NT2/D1 (cell line): Measurements from ENCODE around the gene CLSTN2.

Experiments
- DNase-seq: peaks from one replicate; pipeline ENCODE4 v3.0.0-alpha.2; 2011; ENCODE audit warnings: low read depth, low spot score
- H3K27me3 ChIP-seq: 2 replicates; pipeline ENCODE4 v1.6.0; 2011; ENCODE audit warnings: mild to moderate bottlenecking; ENCODE audit not compliant: insufficient read length, insufficient read depth
- H3K36me3 ChIP-seq: 2 replicates; pipeline ENCODE4 v1.6.1; 2011; ENCODE audit warnings: mild to moderate bottlenecking, low read length, mixed read lengths; ENCODE audit not compliant: insufficient read depth, insufficient read length
- H3K4me1 ChIP-seq: 2 replicates; pipeline ENCODE4 v1.5.1; 2011; ENCODE audit not compliant: insufficient read depth, insufficient read length
- H3K4me3 ChIP-seq: 2 replicates; pipeline ENCODE4 v1.5.1; 2011; ENCODE audit warnings: low read depth; ENCODE audit not compliant: insufficient read length
- H3K9ac ChIP-seq: 2 replicates; pipeline ENCODE4 v1.6.0; 2011; ENCODE audit warnings: low read depth; ENCODE audit not compliant: insufficient read length
- H3K9me3 ChIP-seq: 2 replicates; pipeline ENCODE4 v1.5.1; 2011; ENCODE audit warnings: mild to moderate bottlenecking, low read length; ENCODE audit not compliant: insufficient read depth
- SUZ12 ChIP-seq: IDR thresholded peaks from 2 replicates; pipeline ENCODE4 v1.6.1; 2011; ENCODE audit not compliant: insufficient read length, insufficient read depth; ENCODE audit errors: extremely low read depth
- YY1 ChIP-seq: IDR thresholded peaks from 2 replicates; pipeline ENCODE4 v1.6.1; 2011; ENCODE audit not compliant: insufficient read length, insufficient read depth
- ZNF274 ChIP-seq: IDR thresholded peaks from 2 replicates; pipeline ENCODE4 v1.6.1; 2011; ENCODE audit warnings: mild to moderate bottlenecking, low read depth, low read length

CLSTN2 gene

DNA sequence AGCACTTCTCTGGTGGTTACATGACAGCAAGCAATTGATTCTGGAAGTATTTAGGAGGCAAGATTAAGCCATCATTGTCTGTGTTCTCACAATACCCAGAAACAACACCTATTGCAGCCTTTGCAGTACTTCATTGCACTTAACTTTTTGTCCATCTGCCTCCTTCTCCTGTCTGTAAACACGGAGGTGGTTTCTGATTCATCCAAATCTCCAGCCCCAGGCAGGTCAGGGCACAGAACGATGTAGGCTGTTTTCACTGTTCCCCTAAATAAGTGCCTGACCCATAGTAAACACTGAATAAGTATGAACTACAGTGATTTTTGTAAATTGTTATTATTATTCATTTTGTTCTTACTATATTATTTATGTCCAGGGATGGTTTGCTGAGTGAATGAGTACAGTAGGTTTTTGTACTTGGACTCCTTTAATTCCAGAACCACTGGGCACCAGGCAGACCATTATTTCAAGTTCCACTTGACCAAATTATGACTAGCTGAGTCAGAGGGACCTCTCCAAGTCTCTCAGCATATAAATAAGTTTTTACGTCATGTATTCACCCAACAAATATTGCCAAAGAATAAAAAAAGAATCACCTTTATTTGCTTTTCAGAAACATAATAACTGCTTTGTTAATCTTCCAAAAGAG, 459.6 kb downstream of the CLSTN2 start:
- no peak for DNase-seq
- H3K9ac ChIP-seq, result no peak overlapping the region
- TF ChIP-seq YY1, result no peak
- no peak for TF ChIP-seq SUZ12
- no peak for TF ChIP-seq ZNF274
- H3K4me3 ChIP-seq, result no peak overlapping the region
- no peaks in the 10 kb centered on the region for H3K36me3 ChIP-seq
- H3K4me1 ChIP-seq, result no peaks in the 10 kb centered on the region
- H3K27me3 ChIP-seq, result no peaks in the 10 kb centered on the region
- no peaks in the 10 kb centered on the region for H3K9me3 ChIP-seq

- no peak overlapping the region for H3K4me3 ChIP-seq
- H3K9ac ChIP-seq, result no peak overlapping the region
- no peaks in the 10 kb centered on the region for H3K4me1 ChIP-seq
- H3K36me3 ChIP-seq, result no peaks in the 10 kb centered on the region
- DNase-seq, result no peak
- H3K27me3 ChIP-seq, result no peaks in the 10 kb centered on the region
- no peaks in the 10 kb centered on the region for H3K9me3 ChIP-seq
- TF ChIP-seq SUZ12 (no peak), YY1 (no peak), ZNF274 (no peak)
Measured at GRCh38 chr3:140395134-140396075, 460.4 kb downstream of the CLSTN2 start.

DNA sequence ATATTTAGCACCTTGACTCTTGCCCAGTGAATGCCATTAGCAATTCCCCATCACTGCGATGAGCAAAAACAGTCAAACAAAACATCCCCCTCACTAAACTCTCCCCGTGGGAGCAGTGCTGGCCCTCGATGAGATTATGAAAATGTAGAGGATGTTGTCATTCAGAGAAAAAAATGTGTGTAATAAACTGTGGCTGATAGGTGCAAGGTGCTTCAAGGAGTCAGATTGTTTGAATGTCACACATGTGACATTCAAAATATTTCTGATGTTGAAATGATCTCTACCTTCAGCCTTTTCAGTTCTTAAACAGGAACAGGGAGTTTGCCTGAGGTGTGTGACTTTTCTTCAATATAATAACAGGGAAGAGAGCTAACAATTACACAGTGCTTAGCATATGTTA, 461.1 kb downstream of the CLSTN2 start:
- Histone ChIP-seq H3K27me3 (no peaks in the 10 kb centered on the region), H3K36me3 (no peaks in the 10 kb centered on the region)

GRCh38 chr3:140397847-140398246, 462.9 kb downstream of the CLSTN2 start:
- H3K9me3 ChIP-seq, result no peaks in the 10 kb centered on the region
- no peak overlapping the region for H3K4me3 ChIP-seq
- no peaks in the 10 kb centered on the region for H3K27me3 ChIP-seq
- H3K36me3 ChIP-seq, result no peaks in the 10 kb centered on the region
- no peak for DNase-seq
- H3K4me1 ChIP-seq, result no peaks in the 10 kb centered on the region
- H3K9ac ChIP-seq, result no peak overlapping the region
- no peak for TF ChIP-seq ZNF274
- TF ChIP-seq YY1, result no peak
- no peak for TF ChIP-seq SUZ12

More for the DNA sequence above, 461.1 kb downstream of the CLSTN2 start:
- Histone ChIP-seq H3K9ac (no peak overlapping the region), H3K9me3 (no peaks in the 10 kb centered on the region), H3K4me3 (no peak overlapping the region), H3K4me1 (no peaks in the 10 kb centered on the region)
- DNase-seq, result no peak
- no peak for TF ChIP-seq SUZ12
- TF ChIP-seq YY1, result no peak
- no peak for TF ChIP-seq ZNF274

GRCh38 chr3:140398387-140398786, 463.4 kb downstream of the CLSTN2 start:
- TF ChIP-seq ZNF274 (no peak), SUZ12 (no peak)

DNA sequence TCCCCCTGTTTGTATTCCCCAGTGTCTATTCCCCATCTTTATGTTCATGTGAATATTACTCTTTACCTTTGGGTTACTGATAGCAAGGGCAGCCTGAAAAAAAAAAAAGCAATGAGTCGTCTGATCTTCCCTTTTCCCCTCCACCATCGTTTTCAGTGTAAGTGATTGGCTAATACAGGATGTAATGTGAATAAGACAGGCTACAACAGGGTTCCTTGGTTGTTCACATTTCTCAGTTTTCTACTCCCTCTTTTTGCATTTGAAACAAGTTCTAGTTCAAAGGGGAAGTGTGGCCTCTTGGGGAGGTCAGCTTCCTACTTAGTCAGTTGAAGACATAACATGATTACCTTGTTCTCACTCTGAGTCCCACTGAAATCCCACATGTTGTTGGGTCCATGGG, 464.9 kb downstream of the CLSTN2 start:
- DNase-seq, result no peak
- H3K4me3 ChIP-seq, result no peak overlapping the region
- no peaks in the 10 kb centered on the region for H3K9me3 ChIP-seq
- H3K9ac ChIP-seq, result no peak overlapping the region
- no peaks in the 10 kb centered on the region for H3K4me1 ChIP-seq
- TF ChIP-seq ZNF274 (no peak), YY1 (no peak), SUZ12 (no peak)
- no peaks in the 10 kb centered on the region for H3K36me3 ChIP-seq
- H3K27me3 ChIP-seq, result no peaks in the 10 kb centered on the region

More at GRCh38 chr3:140398387-140398786, 463.4 kb downstream of the CLSTN2 start:
- Histone ChIP-seq H3K36me3 (no peaks in the 10 kb centered on the region), H3K4me1 (no peaks in the 10 kb centered on the region), H3K4me3 (no peak overlapping the region), H3K27me3 (no peaks in the 10 kb centered on the region), H3K9ac (no peak overlapping the region), H3K9me3 (no peaks in the 10 kb centered on the region)
- DNase-seq, result no peak

GRCh38 chr3:140403079-140403478, 468.1 kb downstream of the CLSTN2 start:
- Histone ChIP-seq H3K27me3 (no peaks in the 10 kb centered on the region), H3K9me3 (no peaks in the 10 kb centered on the region), H3K36me3 (no peaks in the 10 kb centered on the region), H3K9ac (no peak overlapping the region), H3K4me1 (no peaks in the 10 kb centered on the region), H3K4me3 (no peak overlapping the region)
- TF ChIP-seq ZNF274 (no peak), SUZ12 (no peak), YY1 (no peak)
- no peak for DNase-seq
